ENCODE measurements around the gene TECRL.

TECRL gene

GRCh38 chr4:64330143-64330542 is 79.1 kb downstream of the TECRL start:
- Histone ChIP-seq H3K9me3 (ENCODE audit: control insufficient read depth, low read length) (no peaks in the 10 kb centered on the region), H3K27ac (ENCODE audit: low read depth, low read length, severe bottlenecking) (no peak overlapping the region), H3K36me3 (ENCODE audit: control insufficient read depth, insufficient read depth, low read length) (no peaks in the 10 kb centered on the region), H3K4me3 (ENCODE audit: extremely low read depth, insufficient read depth, low read length, poor library complexity, severe bottlenecking) (no peak overlapping the region), H3K4me1 (ENCODE audit: control insufficient read depth, insufficient read depth, low read length, poor library complexity, severe bottlenecking) (no peaks in the 10 kb centered on the region)
- no CpG with 5 or more reads among the region's 3 CpGs for WGBS, 2 experiments (ENCODE audit: insufficient coverage in 2 of 2)

- Histone ChIP-seq H3K27ac (ENCODE audit: low read depth, low read length, severe bottlenecking) (no peak overlapping the region), H3K4me1 (ENCODE audit: control insufficient read depth, insufficient read depth, low read length, poor library complexity, severe bottlenecking) (no peaks in the 10 kb centered on the region), H3K9me3 (ENCODE audit: control insufficient read depth, low read length) (no peaks in the 10 kb centered on the region), H3K4me3 (ENCODE audit: extremely low read depth, insufficient read depth, low read length, poor library complexity, severe bottlenecking) (no peak overlapping the region), H3K36me3 (ENCODE audit: control insufficient read depth, insufficient read depth, low read length) (no peaks in the 10 kb centered on the region)
- no CpG with 5 or more reads among the region's 1 CpG for WGBS, 2 experiments (ENCODE audit: insufficient coverage in 2 of 2)
Measured at GRCh38 chr4:64327237-64327636, 82.0 kb downstream of the TECRL start.

GRCh38 chr4:64326507-64326906 is 82.7 kb downstream of the TECRL start:
- Histone ChIP-seq H3K27ac (ENCODE audit: low read depth, low read length, severe bottlenecking) (no peak overlapping the region), H3K4me3 (ENCODE audit: extremely low read depth, insufficient read depth, low read length, poor library complexity, severe bottlenecking) (no peak overlapping the region), H3K9me3 (ENCODE audit: control insufficient read depth, low read length) (no peaks in the 10 kb centered on the region), H3K36me3 (ENCODE audit: control insufficient read depth, insufficient read depth, low read length) (no peaks in the 10 kb centered on the region), H3K4me1 (ENCODE audit: control insufficient read depth, insufficient read depth, low read length, poor library complexity, severe bottlenecking) (no peaks in the 10 kb centered on the region)
- no CpG with 5 or more reads among the region's 1 CpG for WGBS, 2 experiments (ENCODE audit: insufficient coverage in 2 of 2)

- Histone ChIP-seq H3K9me3 (ENCODE audit: control insufficient read depth, low read length) (peaks cover 4% of the 10 kb centered on the region), H3K4me1 (ENCODE audit: control insufficient read depth, insufficient read depth, low read length, poor library complexity, severe bottlenecking) (no peaks in the 10 kb centered on the region), H3K4me3 (ENCODE audit: extremely low read depth, insufficient read depth, low read length, poor library complexity, severe bottlenecking) (no peak overlapping the region), H3K36me3 (ENCODE audit: control insufficient read depth, insufficient read depth, low read length) (no peaks in the 10 kb centered on the region), H3K27ac (ENCODE audit: low read depth, low read length, severe bottlenecking) (no peak overlapping the region)
- WGBS, 2 experiments (ENCODE audit: insufficient coverage in 2 of 2), result 86% methylated on average over 1 of the region's 4 CpGs; no CpG with 5 or more reads in 1 of the 2 experiments
Measured at GRCh38 chr4:64306255-64306565, 103.0 kb downstream of the TECRL start.

- Histone ChIP-seq H3K4me1 (ENCODE audit: control insufficient read depth, insufficient read depth, low read length, poor library complexity, severe bottlenecking) (no peaks in the 10 kb centered on the region), H3K9me3 (ENCODE audit: control insufficient read depth, low read length) (peaks cover 4% of the 10 kb centered on the region), H3K27ac (ENCODE audit: low read depth, low read length, severe bottlenecking) (no peak overlapping the region), H3K36me3 (ENCODE audit: control insufficient read depth, insufficient read depth, low read length) (no peaks in the 10 kb centered on the region), H3K4me3 (ENCODE audit: extremely low read depth, insufficient read depth, low read length, poor library complexity, severe bottlenecking) (no peak overlapping the region)
- WGBS, 2 experiments (ENCODE audit: insufficient coverage in 2 of 2), result no CpG with 5 or more reads among the region's 1 CpG
Measured at GRCh38 chr4:64305565-64306254, 103.5 kb downstream of the TECRL start.

DNA sequence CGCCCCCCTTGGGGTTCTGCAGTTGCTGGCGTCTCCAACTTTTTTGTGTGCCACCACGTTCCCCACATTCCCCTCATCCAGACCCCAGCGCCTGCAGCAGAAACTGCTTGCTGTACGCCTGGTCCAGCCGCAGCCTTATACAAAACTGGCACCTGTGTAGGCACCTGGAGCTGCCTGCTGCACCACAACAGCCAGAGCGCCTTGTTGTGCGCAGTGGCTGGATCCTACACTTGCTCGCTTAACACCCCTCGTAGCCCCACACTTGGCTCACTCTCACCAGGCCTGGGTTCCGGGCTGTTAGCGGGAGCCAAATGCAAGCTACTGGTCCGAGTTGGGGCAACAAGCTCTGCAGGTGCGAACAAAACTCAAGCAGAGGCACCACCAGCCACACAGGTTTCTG is 136.8 kb downstream of the TECRL start:
- Histone ChIP-seq H3K27ac (ENCODE audit: low read depth, low read length, severe bottlenecking) (no peak overlapping the region), H3K4me1 (ENCODE audit: control insufficient read depth, insufficient read depth, low read length, poor library complexity, severe bottlenecking) (no peaks in the 10 kb centered on the region), H3K9me3 (ENCODE audit: control insufficient read depth, low read length) (no peaks in the 10 kb centered on the region), H3K36me3 (ENCODE audit: control insufficient read depth, insufficient read depth, low read length) (no peaks in the 10 kb centered on the region), H3K4me3 (ENCODE audit: extremely low read depth, insufficient read depth, low read length, poor library complexity, severe bottlenecking) (no peak overlapping the region)
- WGBS, 2 experiments (ENCODE audit: insufficient coverage in 2 of 2), result 92 to 95% methylated on average over 14 of the region's 14 CpGs

- WGBS, 2 experiments (ENCODE audit: insufficient coverage in 2 of 2), result 93 to 95% methylated on average over 7 to 8 of the region's 9 CpGs
- no peaks in the 10 kb centered on the region for H3K36me3 ChIP-seq (ENCODE audit: control insufficient read depth, insufficient read depth, low read length)
- H3K9me3 ChIP-seq (ENCODE audit: control insufficient read depth, low read length), result no peaks in the 10 kb centered on the region
- no peak overlapping the region for H3K4me3 ChIP-seq (ENCODE audit: extremely low read depth, insufficient read depth, low read length, poor library complexity, severe bottlenecking)
- H3K27ac ChIP-seq (ENCODE audit: low read depth, low read length, severe bottlenecking), result no peak overlapping the region
- no peaks in the 10 kb centered on the region for H3K4me1 ChIP-seq (ENCODE audit: control insufficient read depth, insufficient read depth, low read length, poor library complexity, severe bottlenecking)
Measured at GRCh38 chr4:64271601-64272081, 137.6 kb downstream of the TECRL start.

DNA sequence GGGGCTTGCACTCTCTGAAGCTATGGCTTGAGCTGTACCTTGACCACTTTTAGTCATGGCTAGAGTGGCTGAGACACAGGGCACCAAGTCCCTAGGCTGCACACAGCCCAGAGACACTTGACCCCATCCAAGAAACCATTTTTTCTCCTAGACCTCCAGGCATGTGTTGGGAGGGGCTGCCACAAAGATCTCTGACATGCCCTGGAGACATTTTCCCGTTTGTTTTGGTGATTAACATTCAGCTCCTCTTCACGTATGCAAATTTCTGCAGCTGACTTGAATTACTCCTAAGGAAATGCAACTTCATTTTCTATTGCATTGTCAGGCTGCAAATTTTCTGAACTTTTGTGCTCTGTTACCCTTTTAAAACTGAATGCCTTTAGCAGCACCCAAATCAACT is 142.6 kb downstream of the TECRL start:
- no peaks in the 10 kb centered on the region for H3K9me3 ChIP-seq (ENCODE audit: control insufficient read depth, low read length)
- WGBS, 2 experiments (ENCODE audit: insufficient coverage in 2 of 2), result 90% methylated on average over 2 of the region's 2 CpGs
- H3K36me3 ChIP-seq (ENCODE audit: control insufficient read depth, insufficient read depth, low read length), result no peaks in the 10 kb centered on the region
- no peak overlapping the region for H3K4me3 ChIP-seq (ENCODE audit: extremely low read depth, insufficient read depth, low read length, poor library complexity, severe bottlenecking)
- no peaks in the 10 kb centered on the region for H3K4me1 ChIP-seq (ENCODE audit: control insufficient read depth, insufficient read depth, low read length, poor library complexity, severe bottlenecking)
- no peak overlapping the region for H3K27ac ChIP-seq (ENCODE audit: low read depth, low read length, severe bottlenecking)

GRCh38 chr4:64266263-64266662 is 143.0 kb downstream of the TECRL start:
- H3K9me3 ChIP-seq (ENCODE audit: control insufficient read depth, low read length), result no peaks in the 10 kb centered on the region
- no peaks in the 10 kb centered on the region for H3K4me1 ChIP-seq (ENCODE audit: control insufficient read depth, insufficient read depth, low read length, poor library complexity, severe bottlenecking)

DNA sequence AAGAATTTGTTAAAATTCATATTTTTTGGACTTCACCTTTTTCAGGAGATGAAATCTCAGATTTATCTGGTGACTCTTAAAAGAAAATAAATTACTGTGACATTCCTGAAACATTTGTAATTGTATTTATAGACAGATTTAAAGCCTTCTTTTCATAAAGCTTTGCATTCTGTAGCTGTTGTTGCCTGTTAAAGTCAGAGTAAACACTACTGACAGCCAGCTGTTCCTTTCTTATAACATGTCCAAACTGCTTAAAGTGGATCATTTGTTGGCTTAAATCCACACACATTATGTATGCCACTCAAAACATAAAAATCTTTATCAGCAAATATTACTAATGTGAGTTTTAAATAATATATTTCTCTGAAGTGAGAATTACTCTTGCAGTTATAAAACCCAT is 157.5 kb downstream of the TECRL start:
- Histone ChIP-seq H3K9me3 (ENCODE audit: control insufficient read depth, low read length) (peaks cover 8% of the 10 kb centered on the region), H3K4me1 (ENCODE audit: control insufficient read depth, insufficient read depth, low read length, poor library complexity, severe bottlenecking) (no peaks in the 10 kb centered on the region), H3K4me3 (ENCODE audit: extremely low read depth, insufficient read depth, low read length, poor library complexity, severe bottlenecking) (no peak overlapping the region), H3K36me3 (ENCODE audit: control insufficient read depth, insufficient read depth, low read length) (no peaks in the 10 kb centered on the region), H3K27ac (ENCODE audit: low read depth, low read length, severe bottlenecking) (no peak overlapping the region)

More at GRCh38 chr4:64266263-64266662, 143.0 kb downstream of the TECRL start:
- 88 to 100% methylated on average over 1 to 2 of the region's 2 CpGs for WGBS, 2 experiments (ENCODE audit: insufficient coverage in 2 of 2)
- Histone ChIP-seq H3K27ac (ENCODE audit: low read depth, low read length, severe bottlenecking) (no peak overlapping the region), H3K36me3 (ENCODE audit: control insufficient read depth, insufficient read depth, low read length) (no peaks in the 10 kb centered on the region), H3K4me3 (ENCODE audit: extremely low read depth, insufficient read depth, low read length, poor library complexity, severe bottlenecking) (no peak overlapping the region)

DNA sequence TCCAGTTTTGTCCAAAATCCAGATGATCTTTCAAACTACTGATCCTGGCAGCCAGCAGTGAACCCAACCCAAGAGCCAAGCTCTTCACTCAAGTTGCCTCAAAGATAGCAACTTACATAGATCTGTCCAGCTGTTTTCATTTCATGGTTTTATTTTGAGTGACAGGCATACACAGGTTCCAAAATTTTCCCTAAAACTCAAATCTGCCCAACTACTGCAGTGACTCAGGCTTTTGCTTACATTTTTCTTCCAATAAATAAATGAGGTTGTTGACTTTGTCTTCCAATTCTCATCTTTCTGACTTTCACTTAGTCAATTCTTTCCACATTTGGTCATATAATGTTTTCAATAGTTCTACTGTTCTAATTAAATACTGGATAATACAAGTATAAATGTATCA is 158.8 kb downstream of the TECRL start:
- no peak overlapping the region for H3K4me3 ChIP-seq (ENCODE audit: extremely low read depth, insufficient read depth, low read length, poor library complexity, severe bottlenecking)
- no peak overlapping the region for H3K27ac ChIP-seq (ENCODE audit: low read depth, low read length, severe bottlenecking)
- peaks cover 8% of the 10 kb centered on the region for H3K9me3 ChIP-seq (ENCODE audit: control insufficient read depth, low read length)
- H3K4me1 ChIP-seq (ENCODE audit: control insufficient read depth, insufficient read depth, low read length, poor library complexity, severe bottlenecking), result no peaks in the 10 kb centered on the region
- H3K36me3 ChIP-seq (ENCODE audit: control insufficient read depth, insufficient read depth, low read length), result no peaks in the 10 kb centered on the region

Measured in mesodermal cell (in vitro differentiated cells).